ENCODE measurements around the gene SYN1. TPM values are rescaled to one million over a fixed set of nuclear protein-coding genes. Genes with fewer than 3 reads are reported as not detected.

SYN1 gene
- total RNA-seq, 4 donors from 2014 or later, result 0.16 to 0.41 (median 0.39) TPM

GRCh38 chrX:47597222-47597621, 22.4 kb downstream of the SYN1 start:
- intact Hi-C loops (cut with DNase I; ENCODE audit: low total_unique reads) (no loop called here), in situ Hi-C loops (cut with MboI; ENCODE audit: low pct_ligation_motif_present in 1 of 4, low pct_unique_long_range_greater_than_20kb in 1 of 4, low sequenced_read_pairs in 3 of 4) (no loop called here)
- TF ChIP-seq EP300 (IDR thresholded peaks at IDR 0.05; ENCODE audit: low read depth) (no peak), POLR2AphosphoS5 (IDR thresholded peaks at IDR 0.05) (no peak), POLR2A (IDR thresholded peaks at IDR 0.05) (no peak), CTCF (IDR thresholded peaks at IDR 0.05) (no peak)
- no peak overlapping the region for H3K27ac ChIP-seq
- DNase-seq, result no peak
- no peaks in the 10 kb centered on the region for H3K9me3 ChIP-seq
- H3K4me1 ChIP-seq, result no peaks in the 10 kb centered on the region
- H3K27me3 ChIP-seq, result no peaks in the 10 kb centered on the region
- WGBS, 2 donors (ENCODE audit: low coverage in 1 of 2), result 89% methylated on average over 3 of the region's 3 CpGs; no CpG with 5 or more reads in 1 of the 2 donors
- H3K4me3 ChIP-seq, result no peak overlapping the region
- H3K36me3 ChIP-seq, result no peaks in the 10 kb centered on the region

- intact Hi-C loops (cut with DNase I; ENCODE audit: low total_unique reads), result no loop called here
- no peak for DNase-seq
- in situ Hi-C loops (cut with MboI; ENCODE audit: low pct_ligation_motif_present in 1 of 4, low pct_unique_long_range_greater_than_20kb in 1 of 4, low sequenced_read_pairs in 3 of 4), result no loop called here
- no peak for TF ChIP-seq POLR2AphosphoS5 (IDR thresholded peaks at IDR 0.05)
- no peak for TF ChIP-seq EP300 (IDR thresholded peaks at IDR 0.05; ENCODE audit: low read depth)
- TF ChIP-seq POLR2A (IDR thresholded peaks at IDR 0.05), result no peak
- TF ChIP-seq CTCF (IDR thresholded peaks at IDR 0.05), result no peak
- Histone ChIP-seq H3K4me3 (no peak overlapping the region), H3K27me3 (no peaks in the 10 kb centered on the region), H3K9me3 (no peaks in the 10 kb centered on the region), H3K27ac (no peak overlapping the region), H3K4me1 (no peaks in the 10 kb centered on the region), H3K36me3 (no peaks in the 10 kb centered on the region)
- WGBS, 2 donors (ENCODE audit: low coverage in 1 of 2), result 60 to 77% methylated on average over 1 to 2 of the region's 2 CpGs
Measured at GRCh38 chrX:47596256-47596655, 23.4 kb downstream of the SYN1 start.

- Histone ChIP-seq H3K4me1 (no peaks in the 10 kb centered on the region), H3K9me3 (no peaks in the 10 kb centered on the region), H3K4me3 (no peak overlapping the region), H3K27ac (no peak overlapping the region), H3K27me3 (no peaks in the 10 kb centered on the region), H3K36me3 (no peaks in the 10 kb centered on the region)
- TF ChIP-seq CTCF (IDR thresholded peaks at IDR 0.05) (no peak), EP300 (IDR thresholded peaks at IDR 0.05; ENCODE audit: low read depth) (no peak), POLR2AphosphoS5 (IDR thresholded peaks at IDR 0.05) (no peak), POLR2A (IDR thresholded peaks at IDR 0.05) (no peak)
- intact Hi-C loops (cut with DNase I; ENCODE audit: low total_unique reads) (no loop called here), in situ Hi-C loops (cut with MboI; ENCODE audit: low pct_ligation_motif_present in 1 of 4, low pct_unique_long_range_greater_than_20kb in 1 of 4, low sequenced_read_pairs in 3 of 4) (no loop called here)
- 60 to 66% methylated on average over 1 of the region's 1 CpG for WGBS, 2 donors (ENCODE audit: low coverage in 1 of 2)
- no peak for DNase-seq
Measured at GRCh38 chrX:47595716-47596251, 23.9 kb downstream of the SYN1 start.

GRCh38 chrX:47593522-47593921, 26.1 kb downstream of the SYN1 start:
- Histone ChIP-seq H3K9me3 (no peaks in the 10 kb centered on the region), H3K27me3 (no peaks in the 10 kb centered on the region), H3K27ac (no peak overlapping the region), H3K4me3 (no peak overlapping the region), H3K36me3 (no peaks in the 10 kb centered on the region), H3K4me1 (no peaks in the 10 kb centered on the region)
- intact Hi-C loops (cut with DNase I; ENCODE audit: low total_unique reads) (no loop called here), in situ Hi-C loops (cut with MboI; ENCODE audit: low pct_ligation_motif_present in 1 of 4, low pct_unique_long_range_greater_than_20kb in 1 of 4, low sequenced_read_pairs in 3 of 4) (no loop called here)
- no peak for TF ChIP-seq POLR2AphosphoS5 (IDR thresholded peaks at IDR 0.05)
- no peak for TF ChIP-seq POLR2A (IDR thresholded peaks at IDR 0.05)
- TF ChIP-seq CTCF (IDR thresholded peaks at IDR 0.05), result no peak
- TF ChIP-seq EP300 (IDR thresholded peaks at IDR 0.05; ENCODE audit: low read depth), result no peak
- DNase-seq, result no peak
- WGBS, 2 donors (ENCODE audit: low coverage in 1 of 2), result 60% methylated on average over 4 of the region's 4 CpGs; no CpG with 5 or more reads in 1 of the 2 donors
